ENCODE measurements around the gene POLR1E.
"Not testable (repeated sequence)": the region's sequence is repeated elsewhere in the genome, so short reads cannot be mapped to it uniquely, and the experiment has no call there.

Gene POLR1E

DNA sequence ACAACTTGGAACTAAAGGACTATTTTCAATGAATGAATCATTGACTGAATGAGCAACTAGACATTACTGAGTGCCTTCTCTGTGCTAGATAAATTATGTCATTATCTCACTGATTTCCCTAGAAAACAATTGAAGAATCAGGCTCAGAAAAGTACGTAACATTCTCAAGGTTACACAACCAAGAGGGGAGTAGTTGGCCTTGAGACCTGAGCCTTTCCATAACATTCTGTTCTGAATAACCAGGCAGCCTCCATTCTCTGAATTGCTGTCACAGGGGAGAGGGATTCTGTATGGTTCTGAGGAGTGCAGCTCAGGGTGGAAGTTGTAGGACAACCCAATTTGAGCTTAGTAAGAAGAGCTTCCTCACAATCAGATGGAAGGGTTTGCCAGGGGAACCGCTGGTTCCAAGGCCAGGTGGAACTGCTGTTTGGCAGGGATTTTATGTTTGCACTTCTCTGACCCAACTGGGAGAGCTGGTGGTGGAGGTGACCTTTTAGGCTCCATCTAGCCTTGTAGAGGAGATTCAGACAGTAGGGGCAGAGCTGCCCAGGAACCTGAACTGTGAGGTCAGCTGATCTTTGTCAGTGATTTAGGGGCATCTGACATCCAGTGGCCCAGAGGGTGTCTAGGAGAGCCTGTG, 16.3 kb downstream of the POLR1E start:
- H3K27ac Mint-ChIP-seq, result no peak overlapping the region
- no peaks in the 10 kb centered on the region for H3K9me3 Mint-ChIP-seq
- DNase-seq (ENCODE audit: low spot score in 2 of 2), result no peak
- peaks cover 36% of the 10 kb centered on the region for H3K36me3 Mint-ChIP-seq
- no peaks in the 10 kb centered on the region for H3K4me1 Mint-ChIP-seq
- no peak for ATAC-seq (ENCODE audit: low read depth)
- H3K27me3 Mint-ChIP-seq, result no peaks in the 10 kb centered on the region
- no peak overlapping the region for H3K4me3 Mint-ChIP-seq

DNA sequence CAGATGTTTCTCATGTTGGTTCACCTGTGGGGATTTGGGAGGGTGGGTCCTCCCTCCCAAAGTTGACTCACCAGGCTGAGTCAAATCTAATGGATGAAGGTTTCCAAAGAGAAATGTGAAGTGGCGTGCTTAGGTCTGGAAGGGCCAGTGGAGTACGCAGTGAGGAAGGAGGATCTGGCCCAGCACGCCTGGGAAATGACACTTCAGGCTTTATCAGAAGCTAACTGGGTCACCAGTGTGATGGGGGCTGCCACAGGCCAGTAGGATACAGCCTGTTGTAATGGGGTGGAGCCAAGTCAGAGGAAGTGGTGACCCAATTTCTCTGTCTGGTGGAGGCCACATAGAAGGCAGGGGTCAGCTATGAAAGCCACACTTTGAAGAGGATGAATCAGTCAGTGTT, 18.0 kb downstream of the POLR1E start:
- Mint-ChIP-seq H3K4me3 (no peak overlapping the region), H3K36me3 (peaks cover 27% of the 10 kb centered on the region), H3K4me1 (peaks cover under 1% of the 10 kb centered on the region), H3K27me3 (no peaks in the 10 kb centered on the region), H3K27ac (no peak overlapping the region), H3K9me3 (no peaks in the 10 kb centered on the region)
- ATAC-seq (ENCODE audit: low read depth), result no peak
- no peak for DNase-seq (ENCODE audit: low spot score in 2 of 2)

DNA sequence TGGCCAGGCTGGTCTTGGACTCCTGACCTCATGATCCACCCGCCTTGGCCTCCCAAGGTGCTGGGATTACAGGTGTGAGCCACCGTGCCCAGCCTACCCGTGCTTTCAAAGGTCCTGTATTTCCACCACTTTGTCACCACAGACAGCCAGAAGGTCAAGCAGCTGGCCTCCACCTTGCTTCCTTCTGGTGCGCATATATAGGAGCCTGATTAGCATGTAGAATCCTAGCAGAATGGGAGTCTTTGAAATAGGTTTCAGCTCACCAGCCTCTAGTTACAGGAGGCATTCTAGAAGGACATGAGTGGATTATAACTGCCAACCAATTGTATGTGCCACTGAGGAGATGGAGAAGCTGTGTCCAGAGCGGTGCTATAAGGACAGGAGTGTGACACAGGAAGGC, 18.9 kb downstream of the POLR1E start:
- DNase-seq (ENCODE audit: low spot score in 2 of 2) (no peak), ATAC-seq (ENCODE audit: low read depth) (no peak)
- H3K27ac Mint-ChIP-seq, result no peak overlapping the region
- H3K4me1 Mint-ChIP-seq, result peaks cover 2% of the 10 kb centered on the region
- H3K36me3 Mint-ChIP-seq, result peaks cover 27% of the 10 kb centered on the region
- H3K27me3 Mint-ChIP-seq, result no peaks in the 10 kb centered on the region
- H3K4me3 Mint-ChIP-seq, result no peak overlapping the region
- H3K9me3 Mint-ChIP-seq, result no peaks in the 10 kb centered on the region

DNA sequence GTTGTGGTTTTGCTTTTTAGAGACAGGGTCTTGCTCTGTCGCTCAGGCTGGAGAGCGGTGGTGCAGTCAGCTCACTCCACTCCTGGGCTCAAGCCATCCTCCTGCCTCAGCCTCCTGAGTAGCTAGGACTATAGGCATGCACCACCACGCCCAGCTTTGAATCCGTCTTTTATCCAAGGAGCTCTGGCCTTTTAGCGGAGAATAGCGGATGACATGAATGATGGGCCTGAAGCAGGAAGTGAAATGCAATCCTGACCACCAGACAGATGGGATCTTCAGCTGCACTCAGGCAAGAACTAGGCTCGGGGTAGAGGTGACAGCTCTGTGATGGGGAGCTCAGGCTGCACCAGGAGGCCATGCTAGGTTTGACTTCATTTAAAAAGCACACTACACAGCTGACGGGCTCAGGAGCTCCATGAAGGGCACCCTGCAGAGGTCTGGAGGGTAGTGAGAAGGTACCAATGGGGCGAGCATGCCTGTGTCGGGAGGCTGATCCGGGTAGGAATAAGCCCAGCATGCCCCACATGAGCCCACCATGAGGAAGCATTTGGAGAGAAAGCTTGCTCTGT, 21.9 kb downstream of the POLR1E start:
- no peak overlapping the region for H3K27ac Mint-ChIP-seq
- no peaks in the 10 kb centered on the region for H3K9me3 Mint-ChIP-seq
- H3K36me3 Mint-ChIP-seq, result peaks cover 16% of the 10 kb centered on the region
- H3K4me3 Mint-ChIP-seq, result no peak overlapping the region
- no peaks in the 10 kb centered on the region for H3K27me3 Mint-ChIP-seq
- DNase-seq (ENCODE audit: low spot score in 2 of 2), result no peak
- peaks cover 9% of the 10 kb centered on the region for H3K4me1 Mint-ChIP-seq
- no peak for ATAC-seq (ENCODE audit: low read depth)

DNA sequence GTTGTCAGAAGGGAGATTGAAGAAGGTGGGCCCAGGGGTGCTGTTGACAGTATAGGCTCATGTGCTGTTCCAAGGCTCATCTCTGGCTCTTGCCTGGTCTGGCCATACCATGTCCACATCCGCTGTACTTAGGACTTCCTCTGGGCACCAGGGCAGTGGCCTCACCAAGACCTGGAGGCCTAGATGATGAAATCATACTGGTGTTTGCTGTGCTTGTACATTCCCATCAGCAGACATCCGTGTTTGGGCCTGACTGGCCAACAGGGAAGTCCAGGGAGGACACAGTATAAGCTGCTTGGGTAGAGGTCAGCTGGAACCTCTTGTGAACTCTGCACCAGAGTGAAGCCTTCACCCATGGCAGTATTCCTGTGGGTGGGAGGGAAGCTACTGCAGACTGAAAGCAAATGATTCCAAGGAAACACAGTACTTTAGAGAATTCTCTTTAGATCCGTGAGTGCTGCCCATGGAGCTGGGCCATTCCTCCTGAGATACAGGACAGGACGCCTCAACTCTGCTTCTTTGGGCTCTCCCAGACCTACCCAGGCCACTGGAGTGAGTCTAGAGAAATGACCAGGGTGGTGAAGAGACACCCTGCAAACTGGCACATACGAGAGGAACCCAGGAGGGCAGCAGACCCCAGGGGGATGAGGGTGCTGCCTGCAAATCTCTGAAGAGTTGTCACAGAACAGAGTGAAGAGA, 22.5 kb downstream of the POLR1E start:
- Mint-ChIP-seq H3K36me3 (peaks cover 12% of the 10 kb centered on the region), H3K4me3 (no peak overlapping the region), H3K9me3 (no peaks in the 10 kb centered on the region), H3K27me3 (no peaks in the 10 kb centered on the region), H3K4me1 (peaks cover 9% of the 10 kb centered on the region), H3K27ac (peak overlapping the region; percentile 35)
- ATAC-seq (ENCODE audit: low read depth), result no peak
- DNase-seq (ENCODE audit: low spot score in 2 of 2), result no peak

DNA sequence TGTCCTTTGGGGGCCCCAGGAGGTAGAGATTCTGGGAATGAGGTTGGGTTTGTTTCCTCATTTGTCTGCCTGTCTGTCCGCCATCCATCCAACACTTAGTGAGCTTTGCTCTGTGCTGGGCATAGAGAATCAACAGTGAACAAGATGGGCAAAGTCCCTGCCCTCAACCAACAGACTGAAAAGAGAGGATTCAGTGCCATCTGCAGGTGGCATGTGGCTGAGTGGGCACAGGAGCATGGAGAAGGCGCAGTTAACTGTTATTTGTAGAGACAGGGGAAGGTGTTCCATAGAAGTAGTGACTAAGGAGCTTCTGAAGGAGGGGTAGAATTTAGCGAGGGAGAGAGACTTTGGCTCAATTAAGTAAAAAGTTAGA, 23.1 kb downstream of the POLR1E start:
- H3K27ac Mint-ChIP-seq, result peak overlapping the region; percentile 35

DNA sequence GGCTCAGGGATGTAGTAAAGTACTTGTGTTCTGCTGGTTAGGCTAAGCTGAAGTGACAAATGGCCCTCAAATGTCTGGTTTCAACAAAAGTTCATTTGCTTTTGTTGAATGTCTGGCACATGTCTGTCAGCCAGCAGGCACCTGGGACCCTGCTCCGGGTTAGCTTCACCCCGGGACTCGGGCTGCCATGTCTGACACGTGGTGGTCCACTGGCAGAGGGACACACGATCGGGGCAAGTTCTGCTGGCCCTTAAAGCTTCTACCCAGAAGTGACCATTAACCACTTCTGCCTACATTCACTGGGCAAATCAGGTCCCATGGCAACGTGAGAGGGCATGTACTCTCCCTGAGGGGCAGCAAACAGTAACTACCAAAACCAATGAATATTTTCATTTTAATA, 23.8 kb downstream of the POLR1E start:
- Mint-ChIP-seq H3K27ac (no peak overlapping the region), H3K4me3 (no peak overlapping the region), H3K36me3 (peaks cover 8% of the 10 kb centered on the region), H3K27me3 (no peaks in the 10 kb centered on the region), H3K4me1 (peaks cover 9% of the 10 kb centered on the region), H3K9me3 (no peaks in the 10 kb centered on the region)
- ATAC-seq (ENCODE audit: low read depth) (no peak), DNase-seq (ENCODE audit: low spot score in 2 of 2) (no peak)

More for the DNA sequence above, 23.1 kb downstream of the POLR1E start:
- H3K4me3 Mint-ChIP-seq, result no peak overlapping the region
- DNase-seq (ENCODE audit: low spot score in 2 of 2) (no peak), ATAC-seq (ENCODE audit: low read depth) (peak; percentile 32)
- H3K36me3 Mint-ChIP-seq, result peaks cover 8% of the 10 kb centered on the region
- H3K9me3 Mint-ChIP-seq, result no peaks in the 10 kb centered on the region
- no peaks in the 10 kb centered on the region for H3K27me3 Mint-ChIP-seq
- peaks cover 9% of the 10 kb centered on the region for H3K4me1 Mint-ChIP-seq

DNA sequence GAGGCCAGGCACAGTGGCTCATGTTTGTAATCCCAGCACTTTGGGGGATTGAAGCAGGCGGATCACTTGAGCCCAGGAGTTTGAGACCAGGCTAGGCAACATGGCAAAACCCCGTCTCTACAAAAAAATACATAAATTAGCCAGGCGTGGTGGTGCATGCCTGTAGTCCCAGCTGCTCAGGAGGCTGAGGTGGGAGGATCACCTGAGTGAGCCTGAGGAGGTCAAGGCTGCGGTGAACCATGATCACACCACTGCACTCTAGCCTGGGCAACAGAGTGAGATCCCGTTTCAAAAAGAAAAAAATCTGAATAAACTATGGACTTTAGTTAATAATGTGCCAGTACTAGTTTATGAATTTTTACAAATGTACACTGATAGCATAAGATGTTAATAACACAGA, 24.3 kb downstream of the POLR1E start:
- not testable (repeated sequence) for H3K27ac Mint-ChIP-seq; H3K4me3 Mint-ChIP-seq; DNase-seq (ENCODE audit: low spot score in 2 of 2); H3K9me3 Mint-ChIP-seq; H3K4me1 Mint-ChIP-seq; ATAC-seq (ENCODE audit: low read depth); H3K27me3 Mint-ChIP-seq
- H3K36me3 Mint-ChIP-seq, result peaks cover 10% of the 10 kb centered on the region

DNA sequence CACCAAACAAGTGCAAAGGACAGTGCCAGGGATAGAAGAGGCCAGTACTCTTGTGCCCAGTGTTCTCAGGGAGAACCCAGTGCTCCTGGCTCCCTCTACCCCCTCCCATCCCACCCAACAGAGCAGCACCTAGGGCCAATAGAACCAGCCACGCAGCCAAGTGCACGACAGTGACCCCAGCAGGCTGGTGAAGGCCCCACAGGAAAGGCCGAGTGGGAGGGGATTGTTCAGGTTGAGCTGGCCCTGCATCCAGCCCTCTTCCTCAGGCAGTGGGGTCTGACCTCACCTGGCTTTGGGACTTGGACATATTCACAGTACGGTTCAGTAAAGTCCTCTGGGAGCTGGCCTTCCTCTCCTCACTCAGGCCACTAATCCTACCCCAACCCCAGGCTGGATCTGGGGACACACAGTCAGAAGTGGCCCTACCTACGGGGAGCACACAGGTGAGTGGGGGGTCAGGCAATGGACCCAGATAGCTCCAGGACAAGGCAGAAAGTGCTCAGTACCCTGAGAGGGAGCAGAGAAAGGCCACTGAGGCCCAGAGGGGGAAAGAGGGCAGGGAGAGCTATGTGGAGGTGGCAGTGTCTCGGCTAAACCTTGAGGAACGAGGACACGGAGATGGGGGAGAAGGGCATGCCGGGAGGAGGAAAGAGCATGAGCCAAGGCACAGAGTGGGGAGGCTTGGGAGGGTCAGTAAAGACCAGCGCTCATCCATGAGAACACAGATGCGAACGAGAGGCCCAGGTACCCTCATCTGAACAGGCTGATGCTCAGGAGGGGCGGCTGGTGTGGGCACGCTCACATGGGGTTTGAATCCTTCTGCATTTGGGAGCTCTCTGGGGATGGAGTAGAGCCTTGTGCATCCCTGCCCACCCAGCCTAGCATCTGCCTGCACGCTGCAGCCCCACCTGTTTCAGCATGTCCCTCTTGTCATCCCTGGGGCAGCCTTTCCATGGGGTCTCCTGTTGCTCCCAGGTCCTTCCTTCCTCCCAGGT, 25.6 kb downstream of the POLR1E start:
- H3K4me3 Mint-ChIP-seq, result no peak overlapping the region
- DNase-seq (ENCODE audit: low spot score in 2 of 2) (no peak), ATAC-seq (ENCODE audit: low read depth) (peak; percentile 70)
- H3K27ac Mint-ChIP-seq, result no peak overlapping the region
- peaks cover 9% of the 10 kb centered on the region for H3K4me1 Mint-ChIP-seq
- H3K27me3 Mint-ChIP-seq, result no peaks in the 10 kb centered on the region
- H3K9me3 Mint-ChIP-seq, result no peaks in the 10 kb centered on the region
- H3K36me3 Mint-ChIP-seq, result peaks cover 16% of the 10 kb centered on the region

DNA sequence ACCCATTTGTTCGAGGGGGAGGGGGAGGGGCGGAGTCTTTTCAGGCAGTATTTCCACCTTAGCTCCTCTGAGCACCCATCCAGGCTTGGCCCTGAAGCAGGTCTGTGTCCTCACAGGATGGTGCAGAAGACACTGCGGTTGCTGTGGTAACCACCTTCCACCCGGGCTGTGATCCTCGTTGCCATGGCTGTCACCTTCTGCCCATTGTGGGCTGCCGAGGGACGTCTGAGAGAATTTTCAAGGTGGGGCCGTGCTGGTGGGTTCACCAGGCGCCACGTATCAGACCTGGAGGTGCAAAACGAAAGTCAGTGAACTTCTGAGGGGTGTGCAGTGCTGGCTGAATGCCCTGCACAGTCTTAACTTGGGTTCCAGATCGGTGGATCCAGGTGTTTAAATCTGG, 26.7 kb downstream of the POLR1E start:
- H3K36me3 Mint-ChIP-seq, result peaks cover 18% of the 10 kb centered on the region
- H3K4me1 Mint-ChIP-seq, result peaks cover 9% of the 10 kb centered on the region
- H3K27ac Mint-ChIP-seq, result no peak overlapping the region
- ATAC-seq (ENCODE audit: low read depth) (no peak), DNase-seq (ENCODE audit: low spot score in 2 of 2) (no peak)
- no peaks in the 10 kb centered on the region for H3K9me3 Mint-ChIP-seq
- no peaks in the 10 kb centered on the region for H3K27me3 Mint-ChIP-seq
- no peak overlapping the region for H3K4me3 Mint-ChIP-seq

DNA sequence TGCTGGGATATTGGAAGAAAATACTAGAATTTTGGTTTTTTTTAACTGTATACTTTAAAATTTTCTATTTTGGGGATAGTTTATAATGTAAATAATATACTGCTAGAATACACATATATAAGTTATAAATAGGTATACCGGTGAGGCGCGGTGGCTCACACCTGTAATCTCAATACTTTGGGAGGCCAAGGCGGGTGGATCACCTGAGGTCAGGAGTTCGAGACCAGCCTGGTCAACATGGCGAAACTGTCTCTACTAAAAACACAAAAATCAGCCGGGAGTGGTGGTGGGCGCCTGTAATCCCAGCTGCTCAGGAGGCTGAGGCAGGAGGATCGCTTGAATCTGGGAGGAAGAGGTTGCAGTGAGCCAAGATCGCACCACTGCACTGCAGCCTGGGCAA, 28.7 kb downstream of the POLR1E start:
- not testable (repeated sequence) for H3K4me1 Mint-ChIP-seq, H3K4me3 Mint-ChIP-seq

DNA sequence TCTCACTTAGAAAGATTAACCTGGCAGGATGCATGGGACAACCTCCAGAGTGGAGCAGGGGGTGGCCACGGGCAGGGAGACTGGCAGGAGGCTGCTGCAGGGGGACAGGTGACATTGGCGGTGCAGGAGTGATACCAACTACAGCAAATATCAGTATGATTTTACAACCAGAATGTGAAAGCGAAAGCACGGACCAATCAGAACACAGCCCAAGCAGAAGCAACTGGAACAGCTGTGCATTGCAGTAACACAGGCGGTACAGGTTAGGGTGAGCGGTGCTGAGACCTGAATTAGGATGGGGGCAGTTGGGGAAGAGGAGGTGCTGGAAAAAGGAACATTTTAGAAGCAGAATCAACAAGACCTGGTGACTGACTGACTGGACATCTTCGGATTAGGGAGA, 29.3 kb downstream of the POLR1E start:
- H3K9me3 Mint-ChIP-seq, result no peaks in the 10 kb centered on the region
- no peak overlapping the region for H3K4me3 Mint-ChIP-seq
- H3K27ac Mint-ChIP-seq, result no peak overlapping the region
- H3K27me3 Mint-ChIP-seq, result no peaks in the 10 kb centered on the region
- H3K36me3 Mint-ChIP-seq, result peaks cover 25% of the 10 kb centered on the region
- ATAC-seq (ENCODE audit: low read depth) (no peak), DNase-seq (ENCODE audit: low spot score in 2 of 2) (no peak)
- H3K4me1 Mint-ChIP-seq, result peaks cover 7% of the 10 kb centered on the region

More for the DNA sequence above, 28.7 kb downstream of the POLR1E start:
- DNase-seq (ENCODE audit: low spot score in 2 of 2); H3K27me3 Mint-ChIP-seq; ATAC-seq (ENCODE audit: low read depth); H3K9me3 Mint-ChIP-seq: not testable (repeated sequence)
- Mint-ChIP-seq H3K27ac (peak overlapping the region; percentile 35), H3K36me3 (peaks cover 25% of the 10 kb centered on the region)

DNA sequence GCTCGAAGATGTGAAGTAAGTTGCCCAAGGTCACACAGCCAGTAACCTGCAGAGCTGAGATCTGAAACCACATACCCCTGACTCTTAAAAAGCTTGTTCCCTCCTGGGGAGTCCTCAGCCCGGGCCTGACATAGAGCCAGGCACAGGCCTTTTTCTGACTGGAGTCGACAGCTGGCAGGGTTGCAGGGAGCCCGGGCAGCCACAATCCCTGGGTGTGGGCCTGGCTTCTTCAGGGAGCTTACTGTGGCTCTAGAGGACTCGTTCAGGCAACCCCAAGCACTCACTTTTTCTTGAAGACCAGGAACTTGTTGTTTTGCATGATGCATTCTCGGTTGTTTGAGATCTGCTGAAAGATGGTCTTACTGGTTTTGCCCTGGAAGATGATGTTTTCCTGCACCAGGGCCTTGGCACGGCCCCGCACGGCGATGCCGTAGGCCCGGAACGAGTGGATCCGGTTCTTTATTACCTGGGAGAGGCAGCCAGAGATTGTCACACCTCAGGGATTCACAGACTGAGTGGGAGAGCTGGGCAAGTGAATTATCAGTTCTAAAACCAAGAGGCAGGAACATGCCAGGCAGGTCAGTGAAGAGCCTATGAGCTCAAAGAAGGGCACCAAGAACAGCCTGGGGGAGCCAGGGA, 30.0 kb downstream of the POLR1E start:
- DNase-seq (ENCODE audit: low spot score in 2 of 2) (no peak), ATAC-seq (ENCODE audit: low read depth) (no peak)
- no peaks in the 10 kb centered on the region for H3K27me3 Mint-ChIP-seq
- H3K27ac Mint-ChIP-seq, result no peak overlapping the region
- H3K4me3 Mint-ChIP-seq, result no peak overlapping the region
- H3K9me3 Mint-ChIP-seq, result no peaks in the 10 kb centered on the region
- peaks cover 7% of the 10 kb centered on the region for H3K4me1 Mint-ChIP-seq
- H3K36me3 Mint-ChIP-seq, result peaks cover 28% of the 10 kb centered on the region
